Stimulated activated CD8-positive, alpha-beta memory T cell treated with anti-CD3 and anti-CD28 coated beads, Interleukin-15, amount 100 ng/mL, for 4 hours (primary cell): ENCODE measurements around the gene ZNF331.

Experiments used
- DNase-seq, 2 donors: peaks; one replicate each; pipeline ENCODE4 v3.0.0-alpha.2; 2020; ENCODE audit warnings: low read depth in 2 of 2

The ZNF331 gene

GRCh38 chr19:53520547-53521372 lies 17.2 kb upstream of the ZNF331 start:
- peak; percentile 73 to 82 for DNase-seq

- DNase-seq, result no peak
Measured at GRCh38 chr19:53521373-53522202, 16.4 kb upstream of the ZNF331 start.

GRCh38 chr19:53525922-53526321 lies 12.0 kb upstream of the ZNF331 start:
- no peak for DNase-seq

- DNase-seq, result no peak
Measured at GRCh38 chr19:53530622-53531021, 7.3 kb upstream of the ZNF331 start.

GRCh38 chr19:53531457-53531856 lies 6.5 kb upstream of the ZNF331 start:
- DNase-seq, result no peak

- no peak for DNase-seq
Measured at GRCh38 chr19:53532362-53532761, 5.6 kb upstream of the ZNF331 start.

GRCh38 chr19:53536225-53536548 lies 1.8 kb upstream of the ZNF331 start:
- no peak for DNase-seq

GRCh38 chr19:53537121-53537520 lies 824 bp upstream of the ZNF331 start:
- no peak for DNase-seq

- DNase-seq, result peak in 1 of 2 donors; percentile 2
Measured at GRCh38 chr19:53538378-53539109, 599 bp downstream of the ZNF331 start.

GRCh38 chr19:53540091-53540490 lies 2.1 kb downstream of the ZNF331 start:
- DNase-seq, result no peak

- DNase-seq, result no peak
Measured at GRCh38 chr19:53541971-53542370, 4.0 kb downstream of the ZNF331 start.

GRCh38 chr19:53545271-53546065 lies 7.5 kb downstream of the ZNF331 start:
- no peak for DNase-seq

- no peak for DNase-seq
Measured at GRCh38 chr19:53546758-53547513, 9.0 kb downstream of the ZNF331 start.

- no peak for DNase-seq
Measured at GRCh38 chr19:53549340-53549739, 11.4 kb downstream of the ZNF331 start.

- no peak for DNase-seq
Measured at GRCh38 chr19:53552001-53552721, 14.2 kb downstream of the ZNF331 start.

- DNase-seq, result no peak
Measured at GRCh38 chr19:53553156-53553555, 15.2 kb downstream of the ZNF331 start.

GRCh38 chr19:53553865-53554791 lies 16.2 kb downstream of the ZNF331 start:
- peak; percentile 85 to 86 for DNase-seq

GRCh38 chr19:53554804-53555203 lies 16.9 kb downstream of the ZNF331 start:
- no peak for DNase-seq

GRCh38 chr19:53555352-53555751 lies 17.4 kb downstream of the ZNF331 start:
- no peak for DNase-seq
